GM19043 (cell line): ENCODE data around the gene C19orf73.

Experiments used
- ATAC-seq: cut with Tn5 transposase; IDR thresholded peaks from one replicate; pipeline ENCODE4 v1.9.1; 2021; ENCODE audit warnings: low read depth; ENCODE audit not compliant: unreplicated experiment

C19orf73 gene

GRCh38 chr19:49071860-49072547 is 46.9 kb downstream of the C19orf73 start:
- no peak for ATAC-seq

- no peak for ATAC-seq
Measured at GRCh38 chr19:49070416-49070815, 48.5 kb downstream of the C19orf73 start.

- ATAC-seq = no peak
Measured at GRCh38 chr19:49069026-49069425, 49.9 kb downstream of the C19orf73 start.
